HPDE6-E6E7 (cell line): ENCODE data around the gene NEDD8.
A peak's percentile ranks its signal among the peaks of the same experiment; 100 is the strongest.
"Not testable (repeated sequence)": the region's sequence is repeated elsewhere in the genome, so short reads cannot be mapped to it uniquely, and the experiment has no call there.

Experiments
- DNase-seq: peaks from one replicate; pipeline ENCODE4 v3.0.0; 2011; ENCODE audit warnings: missing footprints; ENCODE audit errors: extremely low spot score

Gene NEDD8

GRCh38 chr14:24222987-24223386, 9.2 kb downstream of the NEDD8 start:
- not testable (repeated sequence) for DNase-seq

GRCh38 chr14:24219521-24219920, 12.6 kb downstream of the NEDD8 start:
- DNase-seq: no peak

- DNase-seq: no peak
Observed at GRCh38 chr14:24219080-24219479, 13.1 kb downstream of the NEDD8 start.

GRCh38 chr14:24216876-24217275, 15.3 kb downstream of the NEDD8 start:
- DNase-seq: not testable (repeated sequence)

- no peak for DNase-seq
Observed at GRCh38 chr14:24216345-24216699, 15.8 kb downstream of the NEDD8 start.

GRCh38 chr14:24215495-24216344, 16.4 kb downstream of the NEDD8 start, which contains the start of gene MDP1:
TSS of gene MDP1 (minus strand) at chr14:24216066. CDS start at chr14:24215955, 111 bp downstream.
- peak; percentile 83 for DNase-seq

- DNase-seq: no peak
Observed at GRCh38 chr14:24213866-24214662, 18.1 kb downstream of the NEDD8 start.

GRCh38 chr14:24212924-24213865, 19.0 kb downstream of the NEDD8 start, which contains the start of gene CHMP4A:
TSS of gene CHMP4A (minus strand) at chr14:24213488. CDS start at chr14:24213439, 49 bp downstream.
- DNase-seq: peak; percentile 97

- no peak for DNase-seq
Observed at GRCh38 chr14:24211311-24211710, 20.9 kb downstream of the NEDD8 start.

- DNase-seq: no peak
Observed at GRCh38 chr14:24207625-24208024, 24.5 kb downstream of the NEDD8 start.

- no peak for DNase-seq
Observed at GRCh38 chr14:24207104-24207551, 25.0 kb downstream of the NEDD8 start.

- DNase-seq: no peak
Observed at GRCh38 chr14:24206260-24207103, 25.7 kb downstream of the NEDD8 start.

GRCh38 chr14:24204163-24205146, 27.7 kb downstream of the NEDD8 start:
- no peak for DNase-seq

- DNase-seq: not testable (repeated sequence)
Observed at GRCh38 chr14:24203249-24203886, 28.8 kb downstream of the NEDD8 start.

GRCh38 chr14:24202538-24202937, 29.6 kb downstream of the NEDD8 start:
- not testable (repeated sequence) for DNase-seq

- no peak for DNase-seq
Observed at GRCh38 chr14:24198814-24199524, 33.2 kb downstream of the NEDD8 start.

- no peak for DNase-seq
Observed at GRCh38 chr14:24197056-24197450, 35.1 kb downstream of the NEDD8 start.
